Activated CD8-positive, alpha-beta T cell treated with anti-CD3 and anti-CD28 coated beads, Interleukin-2, amount 10 ng/mL, durations not matched to agents 7 days and 5 days (primary cell): ENCODE measurements around the gene ACER3. TPM values are rescaled to one million over a fixed set of nuclear protein-coding genes. Genes with fewer than 3 reads are reported as not detected.
"Not testable (repeated sequence)": the region's sequence is repeated elsewhere in the genome, so short reads cannot be mapped to it uniquely, and the experiment has no call there.

Source experiments
- ATAC-seq: fragments of 150-1000 bp; cut with Tn5 transposase; one replicate; pipeline ENCODE4 v1.10.0; 2021; ENCODE audit warnings: moderate library complexity
- CTCF ChIA-PET: fragments of 350-600 bp; sonication (Branson Sonifier 250); formaldehyde crosslinking; loops from one replicate; lab custom pipeline; 2021; ENCODE audit warnings: antibody characterized with exemption; lab: Charles Lee
- POLR2A ChIA-PET: fragments of 350-600 bp; sonication (Branson Sonifier 250); formaldehyde crosslinking; loops from one replicate; lab custom pipeline; 2021; ENCODE audit warnings: antibody characterized with exemption; lab: Charles Lee
- DNase-seq: peaks from one replicate; pipeline ENCODE4 v3.0.0-alpha.2; 2020
- H3K27ac Mint-ChIP-seq: one replicate; pipeline ENCODE4 v1.8.0; 2021; ENCODE audit warnings: mild to moderate bottlenecking, mixed read lengths
- H3K27me3 Mint-ChIP-seq: one replicate; pipeline ENCODE4 v1.8.0; 2021; ENCODE audit warnings: low read depth, mixed read lengths
- H3K36me3 Mint-ChIP-seq: one replicate; pipeline ENCODE4 v1.8.0; 2021; ENCODE audit warnings: low read depth, mixed read lengths
- H3K4me1 Mint-ChIP-seq: one replicate; pipeline ENCODE4 v1.8.0; 2021; ENCODE audit warnings: low read depth, mixed read lengths
- H3K4me3 Mint-ChIP-seq: one replicate; pipeline ENCODE4 v1.8.0; 2021; ENCODE audit warnings: mild to moderate bottlenecking, mixed read lengths
- H3K9me3 Mint-ChIP-seq: one replicate; pipeline ENCODE4 v1.8.0; 2022; ENCODE audit warnings: mixed read lengths; ENCODE audit not compliant: insufficient read depth
- total RNA-seq, 2 experiments: library from RNA; stranded (reverse); gene quantifications; one replicate each; pipeline ENCODE4 v1.2.3, GENCODE V29; 2021

The ACER3 gene
- total RNA-seq, 2 experiments from 2014 or later: 9.4 to 13.8 TPM

GRCh38 chr11:77042111-77042726 lies 181.5 kb downstream of the ACER3 start:
- no peak overlapping the region for H3K4me3 Mint-ChIP-seq
- H3K27me3 Mint-ChIP-seq: peaks cover 40% of the 10 kb centered on the region
- no peak for ATAC-seq
- no peak overlapping the region for H3K27ac Mint-ChIP-seq
- no peaks in the 10 kb centered on the region for H3K36me3 Mint-ChIP-seq
- H3K4me1 Mint-ChIP-seq: peaks cover 22% of the 10 kb centered on the region
- DNase-seq: no peak
- ChIA-PET CTCF (interaction anchor here (1.2 kb wide), 1 partner anchor 49 kb away, joined by 3 read pairs; no protein-coding TSS in a partner anchor), POLR2A (no interaction called here)
- no peaks in the 10 kb centered on the region for H3K9me3 Mint-ChIP-seq

DNA sequence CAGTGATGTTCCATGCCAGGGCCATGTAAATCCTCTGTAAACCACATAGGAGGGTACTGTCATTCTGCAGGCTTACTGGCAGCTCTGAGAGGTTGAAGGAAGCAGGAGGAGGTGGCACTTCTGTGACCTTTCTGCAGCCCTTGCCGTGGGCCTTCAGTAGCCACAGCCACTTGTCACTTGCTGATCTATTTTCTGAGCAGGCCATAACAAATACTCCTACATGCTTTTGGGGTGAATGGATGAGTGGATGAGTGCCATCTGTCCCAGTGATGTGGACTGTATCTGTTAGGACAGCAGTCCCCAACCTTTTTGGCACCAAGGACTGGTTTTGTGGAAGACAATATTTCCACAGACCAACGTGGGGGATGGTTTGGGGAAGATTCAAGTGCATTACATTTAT lies 183.6 kb downstream of the ACER3 start:
- Mint-ChIP-seq H3K4me1 (peaks cover 18% of the 10 kb centered on the region), H3K9me3 (no peaks in the 10 kb centered on the region), H3K4me3 (no peak overlapping the region), H3K36me3 (no peaks in the 10 kb centered on the region), H3K27me3 (peaks cover 26% of the 10 kb centered on the region), H3K27ac (no peak overlapping the region)
- POLR2A ChIA-PET: no interaction called here
- CTCF ChIA-PET: interaction anchor here (1.0 to 2.3 kb wide), 5 partner anchors 17 to 142 kb away, joined by 3 to 34 read pairs (median 9); no protein-coding TSS in a partner anchor
- DNase-seq (no peak), ATAC-seq (no peak)

GRCh38 chr11:77044886-77045285 lies 184.2 kb downstream of the ACER3 start:
- no peak overlapping the region for H3K4me3 Mint-ChIP-seq
- H3K9me3 Mint-ChIP-seq: no peaks in the 10 kb centered on the region
- DNase-seq (no peak), ATAC-seq (no peak)
- no peak overlapping the region for H3K27ac Mint-ChIP-seq
- CTCF ChIA-PET: interaction anchor here (1.0 to 2.3 kb wide), 10 partner anchors 13 to 227 kb away, joined by 3 to 34 read pairs (median 4); no protein-coding TSS in a partner anchor
- no peaks in the 10 kb centered on the region for H3K36me3 Mint-ChIP-seq
- H3K27me3 Mint-ChIP-seq: peaks cover 25% of the 10 kb centered on the region
- POLR2A ChIA-PET: no interaction called here
- peaks cover 18% of the 10 kb centered on the region for H3K4me1 Mint-ChIP-seq

- peaks cover 15% of the 10 kb centered on the region for H3K4me1 Mint-ChIP-seq
- ChIA-PET POLR2A (no interaction called here), CTCF (interaction anchor here (0.9 to 2.3 kb wide), 9 partner anchors 12 to 237 kb away, joined by 3 to 34 read pairs (median 3); no protein-coding TSS in a partner anchor)
- H3K36me3 Mint-ChIP-seq: no peaks in the 10 kb centered on the region
- peak; percentile 74 for DNase-seq
- peaks cover 18% of the 10 kb centered on the region for H3K27me3 Mint-ChIP-seq
- ATAC-seq: peak; percentile 63
- no peak overlapping the region for H3K27ac Mint-ChIP-seq
- no peak overlapping the region for H3K4me3 Mint-ChIP-seq
- no peaks in the 10 kb centered on the region for H3K9me3 Mint-ChIP-seq
These were observed 185.4 kb downstream of the ACER3 start for GRCh38 chr11:77046060-77046501.

DNA sequence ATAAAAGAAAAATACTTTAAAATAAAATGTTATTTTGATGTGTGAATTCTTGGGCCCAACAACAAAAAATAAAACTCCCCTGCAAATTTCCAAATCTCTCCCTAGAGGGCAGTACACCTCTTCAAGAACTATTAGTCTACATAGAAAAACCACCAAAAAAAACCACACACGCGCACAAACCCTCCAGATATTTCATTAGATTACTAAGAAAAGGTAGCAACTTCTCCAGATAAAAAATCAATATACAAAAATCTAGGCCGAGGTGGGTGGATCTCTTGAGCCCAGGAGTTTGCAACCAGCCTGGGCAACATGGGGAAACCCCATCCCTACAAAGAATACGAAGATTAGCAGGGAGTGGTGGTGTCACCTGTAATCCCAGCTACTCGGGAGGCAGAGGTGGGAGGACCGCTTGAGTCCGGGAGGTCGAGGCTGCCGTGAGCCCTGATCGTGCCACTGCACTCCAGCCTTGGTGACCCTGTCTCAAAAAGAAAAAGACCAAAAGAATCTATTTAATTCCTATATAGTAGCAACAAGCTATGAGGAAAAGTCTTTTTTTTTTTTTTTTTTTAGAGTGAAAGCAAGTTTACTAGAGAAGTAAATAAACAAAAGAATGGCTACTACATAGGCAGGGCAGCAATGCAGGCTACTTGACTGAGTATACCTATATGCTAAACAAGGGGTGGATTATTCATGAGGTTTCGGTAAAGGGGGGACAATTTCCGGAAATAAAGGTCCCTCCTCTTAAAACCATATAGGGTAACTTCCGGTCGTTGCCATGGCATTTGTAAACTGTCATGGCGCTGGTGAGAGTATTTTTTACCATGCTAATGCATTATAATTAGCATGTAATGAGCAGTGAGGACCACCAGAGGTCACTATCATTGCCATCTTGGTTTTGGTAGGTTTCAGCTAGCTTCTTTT lies 186.5 kb downstream of the ACER3 start:
- H3K27me3 Mint-ChIP-seq: peaks cover 21% of the 10 kb centered on the region
- CTCF ChIA-PET: interaction anchor here (0.6 to 3.2 kb wide), 28 partner anchors 8 to 948 kb away, joined by 3 to 77 read pairs (median 4); partner anchors contain the start of genes CAPN5 and MYO7A
- no peaks in the 10 kb centered on the region for H3K36me3 Mint-ChIP-seq
- peaks cover 15% of the 10 kb centered on the region for H3K4me1 Mint-ChIP-seq
- no peaks in the 10 kb centered on the region for H3K9me3 Mint-ChIP-seq
- POLR2A ChIA-PET: interaction anchor here (1.2 kb wide), 1 partner anchor 18 kb away, joined by 3 read pairs; no protein-coding TSS in a partner anchor
- H3K4me3 Mint-ChIP-seq: peak overlapping the region; percentile 37
- DNase-seq (peak; percentile 91), ATAC-seq (peak; percentile 89)
- peak overlapping the region; percentile 1 for H3K27ac Mint-ChIP-seq

DNA sequence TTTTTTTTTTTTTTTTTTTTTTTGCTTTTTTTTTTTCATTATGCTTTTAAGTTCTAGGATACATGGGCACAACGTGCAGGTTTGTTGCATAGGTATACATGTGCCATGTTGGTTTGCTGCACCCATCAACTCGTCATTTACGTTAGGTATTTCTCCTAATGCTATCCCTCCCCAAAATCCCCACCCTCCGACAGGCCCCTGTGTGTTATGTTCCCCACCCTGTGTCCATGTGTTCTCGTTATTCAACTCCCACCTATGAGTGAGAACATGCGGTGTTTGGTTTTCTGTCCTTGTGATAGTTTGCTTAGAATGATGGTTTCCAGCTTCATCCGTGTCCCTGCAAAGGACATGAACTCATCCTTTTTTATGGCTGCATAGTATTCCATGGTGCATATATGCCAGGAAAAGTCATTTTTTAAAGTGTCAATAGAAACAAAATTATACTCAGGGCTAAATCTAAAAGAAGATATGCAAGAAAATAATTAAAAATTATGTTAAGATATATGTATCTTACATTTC lies 187.3 kb downstream of the ACER3 start:
- not testable (repeated sequence) for H3K27ac Mint-ChIP-seq, H3K36me3 Mint-ChIP-seq, H3K4me3 Mint-ChIP-seq, ATAC-seq, DNase-seq, H3K9me3 Mint-ChIP-seq
- Mint-ChIP-seq H3K27me3 (peaks cover 18% of the 10 kb centered on the region), H3K4me1 (peaks cover 15% of the 10 kb centered on the region)
- POLR2A ChIA-PET: interaction anchor here (1.2 kb wide), 1 partner anchor 17 kb away, joined by 3 read pairs; no protein-coding TSS in a partner anchor
- CTCF ChIA-PET: interaction anchor here (0.6 to 3.2 kb wide), 28 partner anchors 8 to 947 kb away, joined by 3 to 77 read pairs (median 4); partner anchors contain the start of genes CAPN5 and MYO7A

- H3K9me3 Mint-ChIP-seq: no peaks in the 10 kb centered on the region
- ATAC-seq: no peak
These were observed 188.3 kb downstream of the ACER3 start for GRCh38 chr11:77049026-77049425.

DNA sequence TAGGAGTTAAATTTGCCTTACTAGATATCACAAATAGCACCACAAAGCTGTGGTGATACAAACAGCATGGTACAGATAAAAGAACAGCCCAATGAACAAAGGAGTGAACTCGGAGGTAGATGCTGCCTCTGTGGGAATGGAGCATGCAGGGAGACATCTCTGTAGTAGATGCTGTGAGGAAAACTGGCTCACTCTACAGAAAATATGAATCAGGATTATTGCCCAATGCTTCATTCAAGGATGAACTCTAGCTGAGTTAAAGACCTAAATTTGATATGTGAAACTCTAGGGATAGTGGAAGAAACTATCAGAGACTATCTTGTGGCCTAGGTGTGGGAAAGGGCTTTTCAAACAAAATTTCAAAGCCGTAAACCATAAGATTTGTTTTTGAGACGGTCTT lies 190.8 kb downstream of the ACER3 start:
- Mint-ChIP-seq H3K36me3 (no peaks in the 10 kb centered on the region), H3K27ac (no peak overlapping the region), H3K4me1 (peaks cover 6% of the 10 kb centered on the region), H3K27me3 (peaks cover 3% of the 10 kb centered on the region), H3K9me3 (peaks cover 3% of the 10 kb centered on the region), H3K4me3 (no peak overlapping the region)
- POLR2A ChIA-PET: no interaction called here
- ATAC-seq: no peak
- no peak for DNase-seq
- CTCF ChIA-PET: interaction anchor here (1.2 to 4.0 kb wide), 2 partner anchors 38 to 40 kb away, joined by 3 to 20 read pairs; no protein-coding TSS in a partner anchor

More at GRCh38 chr11:77049026-77049425, 188.3 kb downstream of the ACER3 start:
- Mint-ChIP-seq H3K4me1 (peaks cover 15% of the 10 kb centered on the region), H3K27ac (no peak overlapping the region), H3K27me3 (peaks cover 18% of the 10 kb centered on the region), H3K4me3 (no peak overlapping the region), H3K36me3 (no peaks in the 10 kb centered on the region)
- no peak for DNase-seq
- CTCF ChIA-PET: interaction anchor here (0.8 to 3.2 kb wide), 4 partner anchors 14 to 78 kb away, joined by 3 to 77 read pairs (median 12); no protein-coding TSS in a partner anchor
- POLR2A ChIA-PET: no interaction called here

DNA sequence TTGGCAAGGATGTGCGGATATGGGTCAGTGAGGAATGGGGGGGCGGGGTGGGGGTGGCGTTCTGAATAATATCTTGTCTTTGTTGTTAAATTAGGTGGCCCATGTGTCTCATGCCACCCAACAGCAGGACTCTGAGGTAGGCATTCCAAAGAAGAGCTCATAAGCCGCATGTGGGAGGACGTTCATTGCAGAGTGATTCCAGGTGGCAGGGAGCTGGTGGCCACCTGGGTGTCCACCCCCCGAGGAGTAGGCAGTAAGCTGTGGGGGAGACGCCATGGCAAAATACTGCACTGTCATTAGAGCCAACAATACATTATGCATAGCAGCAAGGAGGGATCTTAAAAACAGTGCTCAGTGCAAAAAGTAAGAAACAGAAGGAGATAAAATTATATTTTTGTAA lies 191.8 kb downstream of the ACER3 start:
- ATAC-seq (no peak), DNase-seq (no peak)
- ChIA-PET CTCF (interaction anchor here (1.2 to 4.0 kb wide), 2 partner anchors 13 to 39 kb away, joined by 4 to 20 read pairs; no protein-coding TSS in a partner anchor), POLR2A (no interaction called here)
- Mint-ChIP-seq H3K4me1 (no peaks in the 10 kb centered on the region), H3K36me3 (no peaks in the 10 kb centered on the region), H3K27me3 (peaks cover 3% of the 10 kb centered on the region), H3K27ac (no peak overlapping the region), H3K9me3 (peaks cover 8% of the 10 kb centered on the region), H3K4me3 (no peak overlapping the region)

DNA sequence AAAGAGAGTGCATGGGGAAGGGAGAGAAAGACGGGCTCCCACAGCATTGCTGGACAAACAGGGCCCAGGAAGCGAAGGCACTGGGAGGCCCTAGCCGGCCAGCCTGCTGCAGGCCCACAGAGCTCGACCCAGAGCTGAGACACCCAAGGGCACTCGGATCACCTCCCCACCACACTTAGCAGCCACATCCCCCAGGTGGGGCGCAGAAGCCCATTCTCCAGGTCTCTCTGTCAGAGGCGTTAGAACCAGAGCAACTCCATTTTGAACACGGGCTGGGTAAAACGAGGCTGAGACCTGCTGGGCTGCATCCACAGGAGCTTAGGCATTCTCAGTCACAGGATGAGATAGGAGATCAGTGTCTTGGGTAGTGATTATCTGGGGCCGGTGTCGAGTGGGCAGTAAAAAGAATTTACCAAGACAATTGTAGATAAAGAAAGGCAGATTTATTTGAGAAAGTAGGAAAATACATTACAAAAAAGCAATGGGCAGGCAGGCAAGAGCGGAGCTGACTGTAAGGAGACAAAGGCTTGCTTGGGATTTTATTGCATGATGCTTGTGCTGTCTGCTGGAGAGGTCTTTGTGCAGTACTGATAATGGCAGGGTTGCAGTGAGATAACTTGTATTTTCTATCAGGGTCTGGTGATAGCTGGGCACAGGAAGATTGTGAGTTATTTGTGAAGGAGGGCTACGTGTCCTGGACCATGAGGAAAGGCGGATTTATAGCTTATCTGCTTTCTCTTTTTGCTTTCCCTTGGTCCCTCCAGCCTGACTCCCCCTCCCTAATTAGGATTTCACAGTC lies 192.7 kb downstream of the ACER3 start:
- no peak for DNase-seq
- H3K4me3 Mint-ChIP-seq: no peak overlapping the region
- no peak overlapping the region for H3K27ac Mint-ChIP-seq
- no peaks in the 10 kb centered on the region for H3K4me1 Mint-ChIP-seq
- H3K27me3 Mint-ChIP-seq: peaks cover 3% of the 10 kb centered on the region
- CTCF ChIA-PET: interaction anchor here (1.2 to 4.0 kb wide), 2 partner anchors 12 to 38 kb away, joined by 4 to 20 read pairs; no protein-coding TSS in a partner anchor
- no peaks in the 10 kb centered on the region for H3K36me3 Mint-ChIP-seq
- H3K9me3 Mint-ChIP-seq: peaks cover 8% of the 10 kb centered on the region
- POLR2A ChIA-PET: no interaction called here
- no peak for ATAC-seq
